GM21360 (cell line): ENCODE data around the gene AOX1.
"Not testable (repeated sequence)": the region's sequence is repeated elsewhere in the genome, so short reads cannot be mapped to it uniquely, and the experiment has no call there.

Experiments
- ATAC-seq: cut with Tn5 transposase; IDR thresholded peaks from one replicate; pipeline ENCODE4 v1.9.1; 2021; ENCODE audit warnings: mild to moderate bottlenecking, moderate library complexity; ENCODE audit not compliant: unreplicated experiment

The AOX1 gene

DNA sequence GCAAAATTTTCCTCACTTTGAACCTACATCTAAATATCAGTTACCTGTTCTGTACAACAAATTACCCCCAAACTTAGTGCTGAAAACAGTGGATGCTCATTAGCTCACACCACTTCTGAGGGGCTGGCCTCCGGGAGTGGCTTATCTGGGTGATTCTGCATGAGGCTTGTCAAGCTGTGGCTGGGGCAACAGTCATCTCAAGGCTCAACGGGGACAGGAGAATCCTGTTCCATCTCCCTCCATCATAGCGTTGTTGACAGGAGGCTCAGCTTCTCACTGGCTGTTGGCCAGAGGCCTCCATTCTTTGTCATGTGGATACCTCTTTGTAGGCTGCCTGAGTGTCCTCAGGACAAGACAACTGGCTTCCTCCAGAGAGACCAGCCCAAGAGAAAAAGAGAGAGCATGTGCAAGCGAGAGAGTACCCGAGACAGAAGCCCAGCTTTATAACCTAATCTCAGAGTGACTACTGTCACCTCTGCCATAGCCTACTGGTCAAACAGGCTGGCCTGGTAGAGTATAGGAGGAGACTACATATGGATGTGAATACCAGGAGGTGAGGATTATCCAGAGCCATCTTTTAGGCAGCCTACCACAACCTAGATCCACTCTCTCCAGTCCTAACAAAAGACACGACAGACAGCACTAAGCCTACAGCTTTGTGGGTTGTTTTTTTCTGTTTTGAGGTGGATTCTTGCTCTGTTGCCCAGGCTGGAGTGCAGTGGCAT, 79.1 kb downstream of the AOX1 start:
- no peak for ATAC-seq

DNA sequence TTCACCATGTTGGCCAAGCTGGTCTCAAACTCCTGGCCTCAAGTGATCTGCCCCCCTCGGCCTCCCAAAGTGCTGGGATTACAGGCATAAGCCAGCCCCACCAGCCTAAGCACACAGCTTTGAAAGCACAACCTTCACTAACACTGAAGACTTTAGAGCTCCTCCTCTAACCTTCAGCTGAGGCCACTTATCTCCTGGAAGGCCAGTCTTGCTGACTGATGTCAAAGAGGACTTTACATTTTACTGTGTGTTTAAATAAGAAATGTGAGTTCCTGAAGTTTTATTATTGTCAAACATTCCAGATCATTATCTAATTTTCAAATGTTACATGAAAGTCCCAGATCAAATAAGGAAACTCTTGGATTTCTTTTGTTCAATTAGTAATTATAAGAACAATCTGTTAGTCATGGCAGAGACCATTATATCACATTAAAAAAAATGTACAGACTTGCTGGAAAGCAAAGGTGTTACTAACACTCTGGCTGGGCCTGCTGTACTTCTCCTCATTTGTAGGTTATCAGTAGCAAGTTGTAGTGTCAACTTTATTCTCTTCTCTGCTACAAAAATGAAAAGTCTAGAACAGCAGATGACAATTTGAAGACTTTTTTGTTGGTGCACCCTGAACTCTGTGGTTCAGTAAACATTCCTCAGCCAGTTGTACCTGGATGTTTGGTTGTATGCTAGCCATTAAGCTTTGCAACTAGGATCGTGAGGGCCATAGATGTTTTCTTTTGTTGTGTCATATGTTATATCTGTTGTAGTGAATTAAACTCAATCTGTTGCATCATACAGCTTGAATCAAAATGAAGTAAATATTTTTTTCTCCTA, 80.0 kb downstream of the AOX1 start:
- no peak for ATAC-seq

DNA sequence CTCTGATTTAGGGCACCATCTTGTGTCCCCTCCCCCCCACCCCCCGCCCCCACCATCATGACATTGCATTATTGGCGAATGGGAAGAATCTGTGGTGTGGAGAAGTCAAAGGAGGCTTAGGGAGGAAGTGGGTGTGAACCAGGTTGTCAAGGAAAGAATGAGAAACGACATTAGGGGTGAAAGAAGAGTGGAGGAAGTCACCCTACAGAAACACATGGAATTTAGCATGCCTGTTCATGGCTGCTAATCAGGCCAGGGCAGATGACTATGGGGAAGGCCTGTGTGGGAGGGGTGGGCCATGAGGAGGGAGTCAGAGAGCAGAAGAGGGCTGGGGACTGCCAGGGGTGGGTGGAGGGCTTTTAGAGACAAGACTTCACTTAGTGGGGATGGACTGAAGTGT, 81.6 kb downstream of the AOX1 start:
- ATAC-seq, result no peak

DNA sequence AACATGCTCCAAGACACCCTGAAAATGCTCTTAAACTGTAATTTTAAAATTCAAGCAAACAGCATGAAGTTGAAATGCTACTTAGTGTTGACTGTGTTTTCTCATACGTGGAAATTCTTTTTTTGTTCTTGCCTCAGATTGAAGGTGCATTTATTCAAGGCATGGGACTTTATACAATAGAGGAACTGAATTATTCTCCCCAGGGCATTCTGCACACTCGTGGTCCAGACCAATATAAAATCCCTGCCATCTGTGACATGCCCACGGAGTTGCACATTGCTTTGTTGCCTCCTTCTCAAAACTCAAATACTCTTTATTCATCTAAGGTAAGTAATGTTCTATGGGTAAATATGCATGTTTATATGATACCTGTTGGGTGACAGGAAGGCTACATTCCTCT, 82.7 kb downstream of the AOX1 start:
- ATAC-seq, result no peak

DNA sequence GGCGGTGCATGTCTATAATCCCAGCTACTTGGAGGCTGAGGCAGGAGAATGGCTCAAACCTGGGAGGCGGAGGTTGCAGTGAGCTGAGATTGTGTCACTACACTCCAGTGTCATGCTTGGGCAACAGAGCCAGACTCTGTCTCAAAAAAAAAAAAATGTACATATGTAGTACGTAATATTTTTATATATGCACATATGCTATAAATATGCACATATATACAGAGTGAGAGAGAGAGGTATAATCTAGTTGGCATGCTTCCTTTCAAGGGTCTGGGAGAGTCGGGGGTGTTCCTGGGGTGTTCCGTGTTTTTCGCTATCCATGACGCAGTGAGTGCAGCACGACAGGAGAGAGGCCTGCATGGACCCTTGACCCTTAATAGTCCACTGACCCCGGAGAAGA, 83.5 kb downstream of the AOX1 start:
- no peak for ATAC-seq

DNA sequence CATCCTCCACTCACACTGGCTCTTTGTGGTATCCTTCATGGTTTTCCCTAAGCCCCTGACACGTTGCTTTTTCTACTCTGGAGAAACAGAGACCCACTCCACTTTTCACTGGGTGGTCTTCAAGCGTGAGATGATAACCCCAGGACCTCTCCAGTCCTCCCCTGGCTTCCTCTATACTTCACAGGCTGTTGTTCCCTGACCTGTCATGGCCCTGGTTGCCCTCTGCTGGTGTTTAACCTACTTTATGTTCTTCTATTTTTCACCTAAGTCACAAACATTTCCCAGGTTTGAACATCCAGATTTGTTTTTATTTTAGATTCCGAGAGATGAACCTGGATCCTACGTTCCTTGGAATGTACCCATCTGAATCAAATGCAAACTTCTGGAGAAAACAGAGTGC, 84.5 kb downstream of the AOX1 start:
- no peak for ATAC-seq

DNA sequence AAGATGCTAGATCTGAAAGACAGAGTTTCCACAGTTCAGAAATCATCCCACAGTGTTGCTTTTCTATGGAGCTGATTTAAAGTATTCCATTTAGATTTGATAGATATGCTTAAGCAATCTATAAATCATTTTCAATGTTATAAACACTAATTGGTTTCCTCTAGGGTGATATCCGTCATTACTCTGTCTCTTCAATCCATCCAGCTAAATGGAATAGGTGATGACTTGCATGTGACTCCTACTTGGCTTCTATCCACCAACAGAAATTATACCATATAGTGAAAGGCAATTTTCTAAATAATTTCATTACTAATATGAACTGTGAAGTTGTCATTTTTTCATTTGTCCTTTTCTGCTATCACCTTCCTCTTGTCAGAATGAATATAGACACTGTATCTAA, 84.9 kb downstream of the AOX1 start:
- ATAC-seq, result no peak

DNA sequence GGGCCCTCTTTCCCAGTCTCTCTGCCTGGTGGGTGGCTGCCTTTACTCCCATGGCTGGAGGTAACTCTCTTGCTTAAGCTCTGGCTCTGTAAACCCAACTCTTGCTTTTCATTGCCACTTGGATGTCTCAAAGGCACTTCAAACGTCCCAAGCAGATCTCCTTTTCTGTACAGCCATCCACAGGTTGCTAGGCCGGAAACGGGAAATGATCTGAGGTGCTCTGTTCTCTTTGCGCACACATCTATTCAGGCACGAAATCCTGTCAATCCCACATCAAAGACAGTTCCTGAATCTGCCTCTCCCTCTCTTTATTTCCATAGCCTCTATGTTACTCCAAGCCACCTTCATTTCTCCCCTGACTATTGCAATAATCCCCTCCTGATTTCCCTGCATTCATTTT, 87.4 kb downstream of the AOX1 start:
- ATAC-seq, result no peak

DNA sequence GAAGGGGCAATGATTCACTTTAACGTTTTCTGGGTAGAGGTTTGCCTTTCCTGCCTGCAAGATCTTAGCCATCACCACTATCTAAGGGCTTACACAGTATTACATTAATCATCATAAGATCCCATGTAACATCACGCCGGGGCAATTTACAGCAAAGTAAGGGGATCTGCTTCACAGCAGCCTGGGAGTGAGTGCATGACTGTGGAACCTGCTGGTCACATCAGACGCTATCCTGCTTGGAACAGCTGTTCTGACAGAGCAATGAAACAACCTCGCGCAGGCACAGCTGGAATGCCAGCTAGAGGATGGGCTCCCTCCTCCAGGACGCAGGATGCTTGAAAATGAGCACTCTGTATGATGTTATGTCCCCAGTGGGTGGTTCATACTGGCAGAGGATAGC, 89.0 kb downstream of the AOX1 start:
- ATAC-seq, result no peak

DNA sequence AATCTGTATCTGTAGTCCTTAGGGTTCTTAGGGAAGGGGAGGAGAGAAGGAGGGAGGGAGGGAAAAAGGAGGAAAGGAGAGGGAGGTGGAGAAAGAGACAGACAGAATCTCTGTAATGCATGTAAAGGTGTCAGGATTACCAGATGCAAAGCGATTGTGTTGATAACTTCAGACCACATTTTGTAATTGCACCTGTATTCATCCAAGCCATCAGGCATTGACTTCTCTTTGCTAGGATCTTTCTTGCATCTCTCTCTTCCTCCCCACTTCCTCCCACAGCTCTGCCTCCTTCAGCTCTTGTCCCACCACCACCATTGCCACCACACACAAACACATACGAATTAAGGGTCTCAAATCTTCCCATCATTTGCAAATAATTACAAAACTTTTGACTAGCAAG, 91.4 kb downstream of the AOX1 start:
- ATAC-seq, result no peak

DNA sequence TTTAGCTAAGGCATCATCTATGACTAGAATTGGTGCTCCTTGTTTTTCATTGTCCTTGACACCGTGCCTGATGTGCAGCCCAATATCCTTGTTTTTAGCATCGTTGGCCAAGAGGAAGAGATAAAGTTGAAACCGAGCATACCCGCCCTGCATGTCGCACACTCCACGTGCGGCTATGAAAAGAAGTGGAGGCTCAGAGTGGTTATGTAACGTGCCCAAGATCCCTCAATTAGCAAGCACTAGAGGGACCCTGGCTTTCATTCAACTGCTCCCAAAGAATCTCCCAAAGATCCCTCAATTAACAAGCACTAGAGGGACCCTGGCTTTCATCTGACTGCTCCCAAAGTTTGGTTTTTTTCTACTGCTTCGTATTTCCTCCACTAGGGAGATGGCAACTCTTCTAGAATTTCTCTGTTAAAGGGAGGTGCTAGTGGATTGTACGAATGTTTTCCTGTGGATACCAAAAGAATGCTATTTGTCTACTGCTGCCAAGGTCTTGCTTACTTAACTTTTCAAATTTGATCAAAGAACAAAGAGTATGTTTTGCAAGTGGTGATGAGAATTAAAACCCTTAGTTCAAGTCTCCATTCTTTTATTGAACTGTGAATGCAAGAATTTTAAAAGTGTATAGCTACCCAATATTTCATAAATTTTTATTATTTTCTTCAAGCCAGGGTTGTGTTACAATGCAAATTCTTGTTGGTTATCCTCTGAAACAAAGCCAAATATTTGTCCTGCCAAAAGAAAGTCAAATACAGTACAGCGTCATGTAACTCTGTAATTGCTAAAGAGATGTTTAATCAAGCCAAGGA, 92.1 kb downstream of the AOX1 start:
- ATAC-seq, result no peak

DNA sequence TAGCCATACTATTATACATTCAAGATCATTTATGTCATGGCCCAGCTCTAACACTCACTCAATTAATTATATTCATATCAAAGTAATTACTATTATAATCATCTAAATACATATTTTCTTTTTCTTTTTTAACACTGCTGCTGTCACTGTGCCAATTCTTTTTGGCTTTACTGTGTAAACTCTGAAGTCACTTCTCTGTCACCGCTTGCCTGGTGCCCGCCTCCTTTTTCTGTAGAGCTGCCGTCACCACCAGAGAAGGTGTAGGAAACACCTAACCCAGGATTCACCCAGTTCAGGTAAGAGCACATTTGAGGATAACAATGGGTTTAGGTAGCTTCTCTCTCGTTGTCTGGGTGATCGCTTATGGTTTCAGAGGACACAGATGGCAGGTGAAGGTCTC, 93.3 kb downstream of the AOX1 start:
- no peak for ATAC-seq

DNA sequence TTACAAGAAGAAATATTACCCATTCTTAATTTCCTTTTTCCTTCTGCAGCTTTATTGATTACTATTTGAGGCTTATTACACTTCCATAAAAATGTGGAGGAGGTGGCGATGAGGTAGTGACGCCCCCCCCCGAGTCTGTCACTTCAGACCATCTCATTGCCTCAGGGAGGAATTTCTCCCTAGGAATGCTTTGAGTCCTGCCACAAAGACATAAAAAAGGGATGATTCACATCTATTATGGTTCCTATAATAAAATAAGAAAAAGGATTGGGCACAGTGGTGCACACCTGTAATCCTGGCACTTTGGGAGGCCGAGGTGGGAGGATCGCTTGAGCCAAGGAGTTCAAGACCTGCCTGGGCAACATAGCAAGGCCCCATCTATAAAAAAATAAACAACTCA, 93.7 kb downstream of the AOX1 start:
- no peak for ATAC-seq

DNA sequence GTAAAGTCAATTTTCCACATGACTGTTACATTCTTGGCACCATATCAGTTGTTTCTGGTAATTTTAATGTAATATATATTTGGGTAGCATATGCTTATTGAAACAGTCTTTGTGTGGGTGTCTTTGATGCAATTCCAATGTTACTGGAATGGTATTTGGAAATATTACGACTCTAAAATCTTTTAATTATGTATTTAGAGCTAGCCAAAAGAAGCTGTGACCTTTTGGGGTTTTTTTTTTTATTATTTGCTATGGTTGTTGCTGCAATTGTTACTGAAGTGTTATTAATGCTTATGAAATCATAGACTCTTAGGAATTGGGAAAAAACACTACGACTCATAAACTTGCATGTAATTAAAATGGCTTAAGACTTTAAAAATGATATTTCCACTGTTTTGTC, 95.9 kb downstream of the AOX1 start:
- no peak for ATAC-seq

DNA sequence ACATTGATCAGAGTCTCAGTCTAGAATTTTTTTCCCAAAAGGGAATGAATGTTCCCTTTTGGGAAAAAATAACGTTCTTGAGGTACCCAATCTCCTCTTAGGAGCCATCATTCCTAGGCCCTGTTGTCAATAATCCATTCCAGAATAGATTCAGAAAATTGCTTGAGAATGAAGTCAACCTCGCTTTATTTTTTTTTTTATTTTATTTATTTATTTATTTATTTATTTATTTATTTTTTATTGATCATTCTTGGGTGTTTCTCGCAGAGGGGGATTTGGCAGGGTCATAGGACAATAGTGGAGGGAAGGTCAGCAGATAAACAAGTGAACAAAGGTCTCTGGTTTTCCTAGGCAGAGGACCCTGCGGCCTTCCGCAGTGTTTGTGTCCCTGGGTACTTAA, 96.6 kb downstream of the AOX1 start:
- ATAC-seq, result not testable (repeated sequence)

DNA sequence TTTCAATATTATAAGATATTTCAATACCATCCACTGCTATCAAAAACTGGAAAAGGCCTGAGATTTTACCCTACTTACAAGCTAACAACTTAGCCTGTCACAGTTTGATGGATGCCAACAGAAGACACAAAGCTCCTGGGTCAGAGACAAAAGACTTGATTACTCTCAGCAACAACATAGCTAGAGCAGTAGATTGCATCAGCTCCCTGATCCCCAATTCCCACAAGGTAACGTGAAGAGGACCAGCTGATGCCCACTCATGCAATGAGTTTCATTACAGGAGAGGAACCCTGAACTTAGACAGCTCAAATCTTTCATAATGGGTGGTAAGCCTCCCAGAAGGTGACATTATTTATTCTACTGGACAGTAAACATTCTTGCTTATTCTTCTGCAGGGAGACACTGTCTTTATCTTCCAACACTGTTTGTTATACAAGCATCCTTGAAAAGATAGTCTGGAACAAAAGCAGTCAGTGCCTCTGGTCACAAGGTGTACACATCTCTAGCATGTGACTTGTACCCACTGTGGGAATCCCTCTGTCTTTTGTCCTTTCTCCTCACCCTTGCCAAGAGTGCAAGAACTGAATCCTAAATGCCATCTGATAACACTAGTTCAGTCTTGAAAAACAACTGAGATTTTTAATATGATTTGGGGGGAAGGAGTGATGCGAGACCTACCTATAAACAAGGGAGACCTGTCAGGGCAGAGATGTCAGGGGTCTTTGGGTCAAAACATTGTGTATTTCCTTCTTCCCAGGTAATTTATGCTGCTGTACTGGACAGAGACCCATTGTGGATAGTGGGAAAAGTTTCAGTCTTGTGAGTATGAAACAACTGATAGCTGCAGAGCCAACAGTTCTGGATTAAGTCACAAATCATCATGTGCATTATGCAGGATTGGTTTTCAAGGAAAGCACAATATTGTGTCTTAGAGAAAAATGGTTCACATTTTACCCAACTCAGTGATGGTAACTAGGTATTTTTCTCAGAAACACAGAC, 102.4 kb downstream of the AOX1 start:
- no peak for ATAC-seq

DNA sequence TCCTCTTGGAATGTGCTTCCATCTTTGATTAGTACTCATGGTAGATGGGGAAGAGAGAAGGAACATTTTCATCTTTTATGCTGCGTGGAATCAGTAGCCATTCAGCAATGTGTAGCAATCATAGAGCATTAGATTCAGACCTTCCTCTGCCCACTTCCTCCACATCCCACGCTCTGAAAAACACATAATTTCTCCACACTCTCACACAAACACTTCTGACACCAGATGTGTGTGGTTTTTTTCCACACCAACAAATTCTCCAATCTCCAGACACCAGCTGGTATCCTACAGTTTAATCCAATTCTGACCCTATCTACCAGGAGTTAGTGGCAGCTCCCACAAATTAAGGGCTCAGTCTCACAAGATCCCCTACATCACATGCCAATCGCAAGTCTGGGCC, 103.3 kb downstream of the AOX1 start:
- ATAC-seq, result no peak

DNA sequence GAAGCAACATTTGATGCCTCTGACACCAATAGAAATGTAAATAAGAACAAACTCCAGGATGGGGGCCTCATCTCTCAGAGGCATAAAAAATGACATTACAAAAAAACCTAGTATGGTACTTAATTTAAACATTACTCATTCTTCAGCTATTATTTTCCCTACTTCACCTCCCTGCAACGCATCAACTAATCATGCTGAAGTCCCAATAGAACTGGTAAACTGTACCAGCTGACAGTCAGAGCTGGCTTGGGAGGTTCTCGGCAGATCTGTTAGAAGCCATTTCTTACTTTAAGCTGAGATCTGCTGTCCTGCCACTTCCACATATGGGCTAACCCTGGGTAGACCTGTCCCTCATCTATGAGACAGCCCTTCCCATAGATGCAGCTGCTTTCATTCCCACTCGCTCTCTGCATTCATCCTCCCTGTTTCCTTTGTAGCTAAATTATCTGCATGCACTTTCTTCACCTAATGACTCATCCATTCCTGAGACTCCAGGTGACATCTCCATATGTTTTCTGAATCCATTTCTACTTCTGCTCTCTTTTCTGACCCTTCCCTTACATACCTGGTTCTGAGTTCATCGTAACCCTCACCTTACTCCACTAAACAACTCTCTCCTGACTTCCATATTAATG, 108.1 kb downstream of the AOX1 start:
- ATAC-seq, result no peak

DNA sequence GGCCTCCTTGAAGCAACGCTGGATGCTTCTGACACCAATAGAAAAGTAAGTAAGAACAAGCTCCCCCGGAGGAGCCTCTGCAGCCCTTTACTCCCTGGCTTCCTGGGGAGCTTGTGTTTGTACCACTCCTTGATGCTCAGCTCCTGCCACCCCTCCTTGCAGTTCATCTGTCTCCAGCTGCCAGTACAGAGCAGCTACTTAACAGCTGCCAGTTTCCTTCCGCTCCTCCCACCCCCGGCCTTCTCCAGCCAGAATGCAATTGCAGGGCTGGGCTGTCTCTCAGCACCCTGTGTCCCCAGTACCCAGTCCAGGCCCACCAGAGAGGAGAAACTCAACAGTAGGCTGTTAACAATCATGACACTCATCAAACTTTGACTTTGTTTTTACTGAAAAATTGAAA, 109.4 kb downstream of the AOX1 start:
- no peak for ATAC-seq

DNA sequence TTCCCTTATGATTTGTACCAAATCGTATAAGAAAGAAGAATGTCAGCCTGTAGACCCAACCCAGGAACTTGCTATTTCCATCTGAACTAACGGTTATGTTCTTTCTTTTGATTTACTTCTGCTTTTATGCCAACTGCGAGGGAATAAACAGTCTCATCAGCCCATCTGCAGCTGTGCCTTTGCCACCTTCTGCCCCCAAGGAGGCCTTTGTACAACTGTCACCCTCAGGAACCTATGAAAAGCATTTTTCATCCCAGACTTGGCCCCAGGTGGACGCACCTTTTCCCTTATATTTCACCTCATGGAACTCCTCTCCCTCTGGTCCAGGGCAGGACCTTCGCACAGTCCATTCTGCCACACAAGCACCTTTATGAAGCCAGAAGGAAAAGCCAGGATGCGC, 109.8 kb downstream of the AOX1 start:
- no peak for ATAC-seq
